T-cell (primary cell): Measurements from ENCODE around the gene SPSB1. TPM values are rescaled to one million over a fixed set of nuclear protein-coding genes. Genes with fewer than 3 reads are reported as not detected.
A peak's percentile ranks its signal among the peaks of the same experiment; 100 is the strongest.

Source experiments
- ATAC-seq, 4 experiments: fragments of 200-7000 bp in 3 of 4; fragments of 150-1000 bp in 1 of 4; cut with Tn5 transposase; replicated peaks in 1 of 4; 1 replicate in 3 of 4; 2 replicates in 1 of 4; pipeline ENCODE4 v1.10.0; 2021; ENCODE audit warnings: moderate library complexity in 3 of 4, mild to moderate bottlenecking in 2 of 4, moderate number of reproducible peaks in 1 of 4
- CTCF ChIA-PET, 2 donors: fragments of 300-600 bp; sonication (Branson Sonifier 250); formaldehyde crosslinking; loops; one replicate each; lab custom pipeline; 2022; ENCODE audit warnings: antibody characterized with exemption in 2 of 2; lab: Charles Lee
- POLR2A ChIA-PET, 2 donors: fragments of 300-600 bp; sonication (Branson Sonifier 250); formaldehyde crosslinking; loops; one replicate each; lab custom pipeline; 2022; ENCODE audit warnings: antibody characterized with exemption in 2 of 2; lab: Charles Lee
- DNase-seq, 35 experiments: peaks; one replicate each; pipeline versions ENCODE4 v3.0.0 to v3.0.0-alpha.2; 2013 to 2023
- H3K27ac ChIP-seq: one replicate; pipeline ENCODE4 v1.5.1; 2013; ENCODE audit warnings: low read length
- H3K27me3 ChIP-seq, 2 experiments: replicated peaks in 1 of 2; 1 replicate in 1 of 2; 2 replicates in 1 of 2; pipeline versions ENCODE4 v1.6.1 to v1.7.0; 2013; ENCODE audit warnings: low read length in 1 of 2, mixed read lengths in 1 of 2; ENCODE audit not compliant: control insufficient read depth in 2 of 2, insufficient read depth in 2 of 2; ENCODE audit errors: extremely low read depth in 1 of 2
- H3K36me3 ChIP-seq, 2 donors: 1 replicate in 1 of 2; 2 replicates in 1 of 2; pipeline versions ENCODE4 v1.6.1 to v1.7.0; 2013; ENCODE audit warnings: low read length in 1 of 2; ENCODE audit not compliant: control insufficient read depth in 2 of 2, insufficient read depth in 1 of 2; ENCODE audit errors: extremely low read depth in 1 of 2
- H3K4me1 ChIP-seq, 2 experiments: 1 replicate in 1 of 2; 2 replicates in 1 of 2; pipeline versions ENCODE4 v1.6.1 to v1.7.0; 2013; ENCODE audit warnings: low read length in 2 of 2, mixed read lengths in 1 of 2; ENCODE audit not compliant: insufficient read depth in 2 of 2, control insufficient read depth in 1 of 2; ENCODE audit errors: extremely low read depth in 1 of 2
- H3K4me3 ChIP-seq, 2 donors: 1 replicate in 1 of 2; 2 replicates in 1 of 2; pipeline versions ENCODE4 v1.5.1 to v1.7.0; 2013; ENCODE audit warnings: mild to moderate bottlenecking in 2 of 2, low read length in 1 of 2, moderate library complexity in 1 of 2; ENCODE audit not compliant: control insufficient read depth in 1 of 2; ENCODE audit errors: extremely low read depth in 1 of 2
- H3K9me3 ChIP-seq: 2 replicates; pipeline ENCODE4 v1.7.0; 2013
- H3K27ac Mint-ChIP-seq, 2 donors: one replicate each; pipeline ENCODE4 v1.8.0; 2020 to 2021; ENCODE audit warnings: mild to moderate bottlenecking in 2 of 2, mixed read lengths in 2 of 2
- H3K27me3 Mint-ChIP-seq, 2 donors: one replicate each; pipeline ENCODE4 v1.8.0; 2021 to 2022; ENCODE audit warnings: mixed read lengths in 2 of 2
- H3K36me3 Mint-ChIP-seq: one replicate; pipeline ENCODE4 v1.8.0; 2021; ENCODE audit warnings: mixed read lengths
- H3K4me1 Mint-ChIP-seq, 3 donors: one replicate each; pipeline ENCODE4 v1.8.0; 2020 to 2022; ENCODE audit warnings: mixed read lengths in 3 of 3, mild to moderate bottlenecking in 1 of 3
- H3K4me3 Mint-ChIP-seq, 3 donors: one replicate each; pipeline ENCODE4 v1.8.0; 2020 to 2022; ENCODE audit warnings: mild to moderate bottlenecking in 3 of 3, mixed read lengths in 3 of 3, moderate library complexity in 3 of 3
- H3K9me3 Mint-ChIP-seq, 3 donors: one replicate each; pipeline ENCODE4 v1.8.0; 2020 to 2022; ENCODE audit warnings: mixed read lengths in 3 of 3
- WGBS: methylation state at CpG from one replicate; pipeline ENCODE4 v1.1.5; 2013; ENCODE audit warnings: missing lambda C conversion rate; ENCODE audit not compliant: insufficient coverage; 5-methylcytosine and 5-hydroxymethylcytosine counted together
- total RNA-seq, 35 experiments: library from RNA in 6 of 35; stranded (reverse) in 6 of 35; fragments of 120-200 nt in 1 of 35; gene quantifications; one replicate each; pipeline versions ENCODE4 v1.2.1 to v1.2.4 and lab custom pipeline; 2013 to 2026

Gene SPSB1
- total RNA-seq, 5 donors from 2014 or later (not counting 1 experiment from before 2014, with no cell fraction given) = 3.1 to 6.4 (median 5.4) TPM

DNA sequence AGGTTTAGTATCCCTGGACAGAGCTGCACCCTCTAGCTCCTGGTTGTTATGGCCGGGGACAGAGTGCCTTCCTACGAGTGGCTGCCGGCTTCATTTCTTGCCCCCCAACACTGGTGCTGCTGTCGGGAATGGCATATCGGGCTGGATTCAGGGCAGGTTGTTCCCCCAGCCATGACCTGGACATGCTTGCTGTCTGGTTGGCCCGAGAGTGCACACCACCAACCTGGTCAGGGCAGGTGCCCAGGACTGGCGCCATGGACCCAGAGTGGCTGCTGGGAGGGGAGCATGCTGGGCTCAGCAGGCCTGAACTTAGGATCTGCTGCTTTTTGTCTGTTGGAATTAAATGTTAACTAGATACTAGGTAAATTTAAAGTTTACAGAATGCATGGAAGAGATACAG lies 36.4 kb upstream of the SPSB1 start:
- ChIA-PET CTCF (no interaction called here), POLR2A (no interaction called here)
- H3K27me3 ChIP-seq = no peaks in the 10 kb centered on the region
- H3K9me3 ChIP-seq = no peaks in the 10 kb centered on the region
- no peaks in the 10 kb centered on the region for H3K4me1 ChIP-seq
- no peaks in the 10 kb centered on the region for H3K9me3 Mint-ChIP-seq
- H3K4me1 Mint-ChIP-seq = peaks cover 34 to 59% (median 43%) of the 10 kb centered on the region in 3 donors
- no peak overlapping the region for H3K4me3 Mint-ChIP-seq
- no peak overlapping the region for H3K27ac Mint-ChIP-seq
- no peak for DNase-seq
- H3K4me3 ChIP-seq = no peak overlapping the region
- H3K27me3 Mint-ChIP-seq = no peaks in the 10 kb centered on the region
- peaks cover 4 to 9% of the 10 kb centered on the region in 2 donors for H3K36me3 ChIP-seq
- ATAC-seq = no peak
- H3K27ac ChIP-seq = no peak overlapping the region
- peaks cover 33% of the 10 kb centered on the region for H3K36me3 Mint-ChIP-seq
- 96% methylated on average over 7 of the region's 7 CpGs for WGBS

DNA sequence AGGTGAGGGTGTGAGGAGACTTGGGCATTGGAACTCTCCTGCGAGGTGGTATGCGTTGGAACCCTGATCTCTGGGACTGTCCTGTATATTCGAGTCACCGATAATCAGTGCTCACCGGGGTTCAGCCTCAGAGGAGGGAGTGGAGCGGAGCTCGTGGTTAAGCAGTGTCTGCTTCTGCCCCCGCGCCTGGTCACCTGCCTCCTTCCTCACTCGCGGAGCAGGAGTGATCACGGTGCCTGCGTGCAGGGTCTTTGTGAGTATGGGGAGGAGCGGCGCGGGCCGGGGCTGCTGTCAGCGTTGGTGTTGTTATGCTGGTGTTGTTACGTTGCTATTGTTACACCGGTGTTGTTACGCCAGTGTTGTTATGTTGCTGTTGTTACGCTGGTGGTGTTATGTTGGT lies 34.8 kb upstream of the SPSB1 start:
- DNase-seq (no peak), ATAC-seq (no peak)
- Mint-ChIP-seq H3K4me1 (peaks cover 33 to 56% (median 43%) of the 10 kb centered on the region in 3 donors), H3K27me3 (no peaks in the 10 kb centered on the region), H3K36me3 (peaks cover 35% of the 10 kb centered on the region), H3K4me3 (no peak overlapping the region), H3K9me3 (no peaks in the 10 kb centered on the region), H3K27ac (peak overlapping the region in 1 of 2 donors; percentile 14)
- no peak overlapping the region for H3K4me3 ChIP-seq
- H3K27ac ChIP-seq = no peak overlapping the region
- ChIA-PET POLR2A (no interaction called here), CTCF (no interaction called here)
- H3K36me3 ChIP-seq = peaks cover 6 to 22% of the 10 kb centered on the region in 2 donors
- no peaks in the 10 kb centered on the region for H3K9me3 ChIP-seq
- 93% methylated on average over 17 of the region's 22 CpGs for WGBS
- no peaks in the 10 kb centered on the region for H3K4me1 ChIP-seq
- no peaks in the 10 kb centered on the region for H3K27me3 ChIP-seq

DNA sequence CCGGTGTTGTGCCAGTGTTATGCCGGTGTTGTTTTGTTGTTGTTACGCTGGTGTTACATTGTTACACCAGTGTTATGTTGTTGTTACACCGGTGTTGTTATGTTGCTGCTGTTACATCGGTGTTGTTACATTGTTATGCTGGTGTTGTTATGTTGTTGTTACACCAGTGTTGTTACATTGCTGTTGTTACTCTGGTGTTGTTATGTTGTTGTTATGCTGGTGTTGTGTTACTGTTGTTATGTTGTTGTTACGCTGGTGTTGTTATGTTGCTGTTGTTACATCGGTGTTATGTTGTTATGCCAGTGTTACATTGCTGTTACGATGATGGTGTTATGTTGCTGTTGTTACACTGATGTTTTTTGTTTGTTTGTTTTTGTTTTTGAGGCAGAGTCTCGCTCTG lies 34.1 kb upstream of the SPSB1 start:
- Mint-ChIP-seq H3K9me3 (no peaks in the 10 kb centered on the region), H3K27me3 (no peaks in the 10 kb centered on the region), H3K4me1 (peaks cover 32 to 49% (median 41%) of the 10 kb centered on the region in 3 donors), H3K27ac (no peak overlapping the region), H3K36me3 (peaks cover 33% of the 10 kb centered on the region), H3K4me3 (no peak overlapping the region)
- no peak overlapping the region for H3K4me3 ChIP-seq
- no peak overlapping the region for H3K27ac ChIP-seq
- H3K36me3 ChIP-seq = peaks cover 10 to 29% of the 10 kb centered on the region in 2 donors
- ATAC-seq (no peak), DNase-seq (no peak)
- no peaks in the 10 kb centered on the region for H3K9me3 ChIP-seq
- ChIA-PET CTCF (no interaction called here), POLR2A (no interaction called here)
- no peaks in the 10 kb centered on the region for H3K27me3 ChIP-seq
- 96% methylated on average over 6 of the region's 9 CpGs for WGBS
- H3K4me1 ChIP-seq = no peaks in the 10 kb centered on the region

DNA sequence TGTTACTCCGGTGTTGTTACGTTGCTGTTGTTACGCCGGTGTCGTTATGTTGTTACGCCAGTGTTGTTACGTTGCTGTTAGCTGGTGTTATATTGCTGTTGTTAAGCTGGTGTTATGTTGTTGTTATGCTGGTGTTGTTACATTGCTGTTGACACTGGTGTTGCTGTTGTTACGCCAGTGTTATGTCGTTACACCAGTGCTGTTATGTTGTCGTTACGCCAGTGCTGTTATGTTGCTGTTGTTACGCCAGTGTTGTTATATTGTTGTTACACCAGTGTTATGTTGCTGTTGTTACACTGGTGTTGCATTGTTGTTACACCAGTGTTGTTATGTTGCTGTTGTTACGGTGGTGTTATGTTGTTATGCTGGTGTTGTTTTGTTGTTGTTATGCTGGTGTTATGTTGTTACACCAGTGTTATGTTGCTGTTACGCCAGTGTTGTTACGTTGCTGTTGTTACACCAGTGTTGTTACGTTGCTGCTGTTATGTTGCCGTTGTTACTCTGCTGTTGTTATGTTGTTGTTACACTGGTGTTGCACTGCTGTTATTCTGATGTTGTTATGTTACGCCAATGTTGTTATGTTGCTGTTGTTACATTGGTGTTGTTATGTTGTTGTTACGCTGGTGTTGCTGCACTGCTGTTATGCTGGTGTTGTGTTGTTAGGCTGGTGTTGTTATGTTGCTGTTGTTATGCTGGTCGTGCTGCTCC lies 32.5 kb upstream of the SPSB1 start:
- H3K9me3 ChIP-seq = no peaks in the 10 kb centered on the region
- ATAC-seq (no peak), DNase-seq (no peak)
- no peaks in the 10 kb centered on the region for H3K27me3 ChIP-seq
- Mint-ChIP-seq H3K4me3 (no peak overlapping the region), H3K27me3 (no peaks in the 10 kb centered on the region), H3K9me3 (no peaks in the 10 kb centered on the region), H3K4me1 (peaks cover 22 to 36% (median 32%) of the 10 kb centered on the region in 3 donors), H3K27ac (no peak overlapping the region), H3K36me3 (peaks cover 45% of the 10 kb centered on the region)
- H3K4me3 ChIP-seq = no peak overlapping the region
- CTCF ChIA-PET = no interaction called here
- no peak overlapping the region for H3K27ac ChIP-seq
- WGBS = 98% methylated on average over 19 of the region's 20 CpGs
- H3K4me1 ChIP-seq = no peaks in the 10 kb centered on the region
- POLR2A ChIA-PET = no interaction called here
- peaks cover 12 to 41% of the 10 kb centered on the region in 2 donors for H3K36me3 ChIP-seq

DNA sequence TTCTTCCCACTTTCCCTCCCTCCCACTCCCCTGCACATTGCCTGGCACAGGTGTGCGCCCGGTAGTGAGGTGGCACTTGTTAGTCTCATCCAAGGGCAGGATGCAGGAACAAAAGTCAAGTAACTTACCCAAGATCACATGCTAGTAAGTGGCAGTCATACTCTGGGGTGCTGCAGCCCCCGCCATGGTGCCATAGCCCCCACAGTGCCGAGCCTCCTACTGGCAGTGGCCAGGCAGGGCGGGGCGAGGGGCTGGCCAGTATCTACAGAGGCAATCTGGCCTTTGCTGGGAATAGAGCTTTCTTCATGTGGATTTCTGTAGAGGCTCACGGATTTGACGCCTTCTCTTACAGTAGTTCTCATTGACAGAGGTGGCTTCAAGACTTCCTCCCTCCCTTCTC lies 31.2 kb upstream of the SPSB1 start:
- no peak overlapping the region for H3K27ac Mint-ChIP-seq
- no peaks in the 10 kb centered on the region for H3K9me3 Mint-ChIP-seq
- Histone ChIP-seq H3K9me3 (no peaks in the 10 kb centered on the region), H3K36me3 (peaks cover 12 to 36% of the 10 kb centered on the region in 2 donors), H3K4me1 (no peaks in the 10 kb centered on the region), H3K27me3 (no peaks in the 10 kb centered on the region), H3K4me3 (no peak overlapping the region), H3K27ac (no peak overlapping the region)
- POLR2A ChIA-PET = no interaction called here
- no peaks in the 10 kb centered on the region for H3K27me3 Mint-ChIP-seq
- no peak overlapping the region for H3K4me3 Mint-ChIP-seq
- peaks cover 24 to 36% (median 36%) of the 10 kb centered on the region in 3 donors for H3K4me1 Mint-ChIP-seq
- 87% methylated on average over 6 of the region's 8 CpGs for WGBS
- peaks cover 51% of the 10 kb centered on the region for H3K36me3 Mint-ChIP-seq
- DNase-seq = no peak
- CTCF ChIA-PET = no interaction called here
- ATAC-seq = no peak

DNA sequence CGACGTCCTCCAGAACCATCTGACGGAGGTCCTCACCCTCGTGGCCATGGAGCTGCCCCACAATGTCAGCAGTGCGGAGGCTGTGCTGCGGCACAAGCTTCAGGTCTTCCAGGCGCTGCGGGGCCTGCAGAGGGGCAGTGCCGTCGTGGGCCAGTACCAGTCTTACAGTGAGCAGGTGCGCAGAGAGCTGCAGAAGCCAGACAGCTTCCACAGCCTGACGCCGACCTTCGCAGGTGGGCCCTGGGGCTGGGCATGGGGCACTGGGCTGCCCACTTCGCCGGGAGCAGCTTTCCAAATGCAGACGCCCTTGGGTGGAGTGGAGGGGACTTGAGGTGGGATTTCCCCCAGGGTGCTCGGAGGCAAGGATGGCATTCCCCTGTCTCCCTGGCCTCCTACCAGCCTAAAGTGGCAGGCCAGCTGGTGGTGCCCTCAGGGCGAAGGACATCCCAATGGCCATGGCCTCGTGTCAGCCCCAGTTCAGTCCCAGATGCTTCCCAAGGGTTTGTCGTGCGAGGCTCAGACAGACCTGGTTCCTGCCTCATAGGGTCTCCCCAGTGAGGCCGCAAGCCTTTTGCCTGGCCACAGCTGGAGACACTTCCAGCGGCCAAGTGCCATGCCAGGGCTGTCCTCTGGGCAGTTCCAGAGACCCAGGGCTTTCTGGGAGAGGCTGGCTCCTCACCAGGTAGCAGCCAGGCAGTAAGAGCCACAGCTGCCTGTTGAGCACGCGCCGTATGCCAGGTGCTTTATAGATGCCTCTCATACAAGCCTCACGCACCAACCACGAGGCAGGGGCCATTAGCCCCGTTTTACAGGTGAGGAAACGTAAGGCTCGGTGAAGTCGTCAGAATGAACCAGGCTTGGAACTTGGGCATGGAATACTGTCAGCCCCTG lies 30.4 kb upstream of the SPSB1 start:
- Mint-ChIP-seq H3K4me3 (no peak overlapping the region), H3K36me3 (peaks cover 47% of the 10 kb centered on the region), H3K27me3 (no peaks in the 10 kb centered on the region), H3K9me3 (no peaks in the 10 kb centered on the region), H3K27ac (no peak overlapping the region), H3K4me1 (peaks cover 26 to 41% (median 39%) of the 10 kb centered on the region in 3 donors)
- no peak for ATAC-seq
- Histone ChIP-seq H3K9me3 (no peaks in the 10 kb centered on the region), H3K4me3 (no peak overlapping the region), H3K36me3 (peaks cover 12 to 36% of the 10 kb centered on the region in 2 donors), H3K27ac (no peak overlapping the region), H3K4me1 (peaks cover 0 to 6% of the 10 kb centered on the region in 2 experiments), H3K27me3 (no peaks in the 10 kb centered on the region)
- POLR2A ChIA-PET = no interaction called here
- 96% methylated on average over 30 of the region's 33 CpGs for WGBS
- DNase-seq = no peak
- CTCF ChIA-PET = interaction anchor here in 1 of 2 donors (0.6 kb wide), 1 partner anchor 248 kb away, joined by 4 read pairs; no protein-coding TSS in a partner anchor
